ENCODE data around the gene CDH13.

- no peak for TF ChIP-seq MAZ (IDR thresholded peaks at IDR 0.05; ENCODE audit: borderline replicate concordance, low read depth, low read length)
- TF ChIP-seq, protein P1, sequence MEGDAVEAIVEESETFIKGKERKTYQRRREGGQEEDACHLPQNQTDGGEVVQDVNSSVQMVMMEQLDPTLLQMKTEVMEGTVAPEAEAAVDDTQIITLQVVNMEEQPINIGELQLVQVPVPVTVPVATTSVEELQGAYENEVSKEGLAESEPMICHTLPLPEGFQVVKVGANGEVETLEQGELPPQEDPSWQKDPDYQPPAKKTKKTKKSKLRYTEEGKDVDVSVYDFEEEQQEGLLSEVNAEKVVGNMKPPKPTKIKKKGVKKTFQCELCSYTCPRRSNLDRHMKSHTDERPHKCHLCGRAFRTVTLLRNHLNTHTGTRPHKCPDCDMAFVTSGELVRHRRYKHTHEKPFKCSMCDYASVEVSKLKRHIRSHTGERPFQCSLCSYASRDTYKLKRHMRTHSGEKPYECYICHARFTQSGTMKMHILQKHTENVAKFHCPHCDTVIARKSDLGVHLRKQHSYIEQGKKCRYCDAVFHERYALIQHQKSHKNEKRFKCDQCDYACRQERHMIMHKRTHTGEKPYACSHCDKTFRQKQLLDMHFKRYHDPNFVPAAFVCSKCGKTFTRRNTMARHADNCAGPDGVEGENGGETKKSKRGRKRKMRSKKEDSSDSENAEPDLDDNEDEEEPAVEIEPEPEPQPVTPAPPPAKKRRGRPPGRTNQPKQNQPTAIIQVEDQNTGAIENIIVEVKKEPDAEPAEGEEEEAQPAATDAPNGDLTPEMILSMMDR (IDR thresholded peaks at IDR 0.05): no peak
- TF ChIP-seq ZSCAN20 (CRISPR knock-in tag; IDR thresholded peaks at IDR 0.05): no peak
- TF ChIP-seq, protein P2, sequence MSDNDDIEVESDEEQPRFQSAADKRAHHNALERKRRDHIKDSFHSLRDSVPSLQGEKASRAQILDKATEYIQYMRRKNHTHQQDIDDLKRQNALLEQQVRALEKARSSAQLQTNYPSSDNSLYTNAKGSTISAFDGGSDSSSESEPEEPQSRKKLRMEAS (IDR thresholded peaks at IDR 0.05): no peak
- TF ChIP-seq SMC3 (IDR thresholded peaks at IDR 0.05): no peak
- TF ChIP-seq RFX5 (IDR thresholded peaks at IDR 0.05): no peak
Measured at GRCh38 chr16:83799336-83799735, 1172.6 kb downstream of the CDH13 start.
